Gastrocnemius medialis (tissue), 4 donors: ENCODE results near the gene PHF1.

Experiments
- CTCF ChIP-seq, 5 experiments: fragments of 450-650 bp in 3 of 5; fragments of 200-600 bp in 2 of 5; sonication (generic) in 2 of 5; IDR thresholded peaks in 4 of 5; conservative IDR thresholded peaks in 1 of 5; 1 replicate in 4 of 5; 2 replicates in 1 of 5; pipeline ENCODE4 v1.5.1; 2016 to 2019; ENCODE audit warnings: antibody characterized with exemption in 5 of 5, mild to moderate bottlenecking in 3 of 5, moderate library complexity in 3 of 5
- POLR2A ChIP-seq, 2 donors: fragments of 450-650 bp; IDR thresholded peaks; one replicate each; pipeline ENCODE4 v1.6.1; 2017; ENCODE audit warnings: antibody characterized with exemption in 2 of 2, mild to moderate bottlenecking in 2 of 2, moderate library complexity in 2 of 2

DNA sequence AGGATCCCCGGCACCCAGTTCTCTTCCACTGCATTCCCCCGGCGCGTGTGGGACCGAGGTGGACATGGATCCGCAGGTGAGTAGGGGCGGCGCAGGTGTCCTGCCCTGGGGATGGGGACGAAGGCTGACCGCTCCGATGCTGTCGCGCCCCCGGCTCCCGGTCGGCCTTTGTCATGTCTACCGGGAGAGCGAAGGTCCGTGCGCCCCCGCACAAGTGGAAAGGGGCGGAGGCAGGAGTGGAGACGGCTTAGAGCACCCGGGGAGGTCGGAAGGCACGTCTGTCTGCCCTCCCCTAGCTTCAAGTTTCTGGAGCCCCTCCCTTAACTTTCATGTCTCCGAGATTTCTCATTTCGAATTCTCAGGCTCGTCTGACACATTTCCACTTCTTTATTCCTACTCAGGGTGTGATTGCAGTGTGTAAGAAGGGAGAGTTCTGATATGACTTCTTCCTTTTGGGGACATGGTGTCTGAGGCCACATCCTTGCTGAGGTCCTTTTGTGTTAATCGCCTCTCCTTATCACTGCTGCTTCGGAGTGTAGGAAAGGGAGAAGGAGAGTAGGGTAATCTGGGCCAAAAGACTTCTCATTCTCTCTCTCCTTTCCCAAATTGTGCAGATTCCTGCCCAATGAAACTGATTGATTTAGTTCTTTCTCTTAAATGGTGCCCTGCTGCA, 18.8 kb upstream of the PHF1 start:
- TF ChIP-seq POLR2A (IDR thresholded peaks at IDR 0.05) (no peak), CTCF (IDR thresholded peaks at IDR 0.05 in 4 of 5, conservative IDR thresholded peaks at IDR 0.05 in 1 of 5) (no peak)
